A549 (cell line): ENCODE data around the gene MLNR. TPM values are rescaled to one million over a fixed set of nuclear protein-coding genes. Genes with fewer than 3 reads are reported as not detected.

Experiments
- ATAC-seq, 2 experiments: fragments of 200-7000 bp in 1 of 2; fragments of >200 bp in 1 of 2; cut with Nextera tagmentation in 1 of 2; cut with Tn5 transposase in 1 of 2; 3 replicates each; pipeline versions ENCODE4 v1.8.0 to v1.9.1; 2018 to 2020; ENCODE audit warnings: mild to moderate bottlenecking in 1 of 2, moderate library complexity in 1 of 2
- CTCF ChIA-PET: fragments of 300-600 bp; sonication (Branson Sonifier 250); formaldehyde crosslinking; extraction: SDS; loops from one replicate; lab custom pipeline; 2021; ENCODE audit warnings: antibody characterized with exemption, inconsistent platforms; lab: Yijun Ruan, JAX
- POLR2A ChIA-PET: fragments of 350-600 bp; formaldehyde crosslinking; extraction: SDS; loops from one replicate; lab custom pipeline; 2021; ENCODE audit warnings: antibody characterized with exemption, inconsistent platforms; lab: Yijun Ruan, JAX
- DNase-seq, 2 experiments: peaks; one replicate each; pipeline versions ENCODE4 v3.0.0 to v3.0.0-alpha.2; 2011 to 2016; ENCODE audit warnings: low read depth in 1 of 2, low spot score in 1 of 2
- FAIRE-seq: peaks from 2 replicates; lab custom pipeline; 2011; peaks lifted over from hg19 to GRCh38; lab: Jason Lieb, UNC
- H3K27ac ChIP-seq, 2 experiments: fragments of >200 bp; sonication (Bioruptor Twin); formaldehyde crosslinking; 3 replicates each; pipeline ENCODE4 v1.5.1; 2016 to 2017
- H3K4me1 ChIP-seq: fragments of >200 bp; sonication (Bioruptor Twin); formaldehyde crosslinking; 3 replicates; pipeline ENCODE4 v1.6.1; 2016
- H3K4me2 ChIP-seq: fragments of >200 bp; sonication (Bioruptor Twin); formaldehyde crosslinking; 3 replicates; pipeline ENCODE4 v1.6.1; 2016
- H3K4me3 ChIP-seq: fragments of >200 bp; sonication (Bioruptor Twin); formaldehyde crosslinking; 3 replicates; pipeline ENCODE4 v1.5.1; 2016
- H3K9me3 ChIP-seq: fragments of >200 bp; sonication (Bioruptor Twin); formaldehyde crosslinking; 3 replicates; pipeline ENCODE4 v1.6.1; 2016
- ATOH8 ChIP-seq: fragments of 250-450 bp; sonication (Bioruptor Pico); IDR thresholded peaks from 2 replicates; pipeline ENCODE4 v1.5.0; 2020; ENCODE audit warnings: low read depth, mild to moderate bottlenecking, moderate library complexity
- BHLHE40 ChIP-seq: IDR thresholded peaks from 2 replicates; pipeline ENCODE4 v1.6.1; 2012; ENCODE audit warnings: low read depth, low read length, inconsistent platforms
- CBX2 ChIP-seq: fragments of 200-600 bp; sonication (generic); IDR thresholded peaks from 2 replicates; pipeline ENCODE4 v1.6.1; 2016; ENCODE audit warnings: low read depth, mild to moderate bottlenecking, borderline replicate concordance
- CEBPB ChIP-seq, 2 experiments: fragments of >200 bp in 1 of 2; sonication (Bioruptor Twin) in 1 of 2; formaldehyde crosslinking in 1 of 2; IDR thresholded peaks; 2 replicates each; pipeline ENCODE4 v1.6.1; 2012 to 2016
- E2F6 ChIP-seq: IDR thresholded peaks from 2 replicates; pipeline ENCODE4 v1.6.1; 2012; ENCODE audit warnings: low read depth, borderline replicate concordance
- EHMT2 ChIP-seq: fragments of 200-600 bp; sonication (generic); IDR thresholded peaks from 2 replicates; pipeline ENCODE4 v1.6.1; 2016; ENCODE audit warnings: antibody characterized with exemption, low read depth, mild to moderate bottlenecking, moderate library complexity
- ELK1 ChIP-seq: fragments of 150-350 bp; IDR thresholded peaks from 2 replicates; pipeline ENCODE4 v1.6.1; 2014; ENCODE audit warnings: low read depth, mild to moderate bottlenecking, low read length
- EP300 ChIP-seq, 2 experiments: fragments of >200 bp; sonication (Bioruptor Twin); formaldehyde crosslinking; IDR thresholded peaks; 2 replicates in 1 of 2; 3 replicates in 1 of 2; pipeline ENCODE4 v1.6.1; 2016 to 2017
- FOSB ChIP-seq: fragments of 250-450 bp; sonication (Bioruptor Pico); IDR thresholded peaks from 2 replicates; pipeline ENCODE4 v1.5.0; 2020; ENCODE audit warnings: mild to moderate bottlenecking, moderate library complexity
- FOSL2 ChIP-seq, 2 experiments: fragments of 450-650 bp in 1 of 2; fragments of >200 bp in 1 of 2; sonication (Bioruptor Twin) in 1 of 2; formaldehyde crosslinking; IDR thresholded peaks; 2 replicates each; pipeline versions ENCODE4 v1.5.0 to v1.6.1; 2016 to 2020; ENCODE audit warnings: mild to moderate bottlenecking in 1 of 2, moderate library complexity in 1 of 2
- FOXS1 ChIP-seq: fragments of 250-450 bp; sonication (Bioruptor Pico); IDR thresholded peaks from 2 replicates; pipeline ENCODE4 v1.5.0; 2020; ENCODE audit warnings: mild to moderate bottlenecking, moderate library complexity
- HDAC2 ChIP-seq: fragments of 200-600 bp; sonication (generic); IDR thresholded peaks from 2 replicates; pipeline ENCODE4 v1.6.1; 2016
- HES2 ChIP-seq: fragments of >200 bp; sonication (Bioruptor Twin); formaldehyde crosslinking; IDR thresholded peaks from 2 replicates; pipeline ENCODE4 v1.6.1; 2016
- HEYL ChIP-seq: fragments of 250-450 bp; sonication (Bioruptor Pico); IDR thresholded peaks from 2 replicates; pipeline ENCODE4 v1.8.0; 2021; ENCODE audit warnings: mild to moderate bottlenecking, moderate library complexity
- HOXB13 ChIP-seq: fragments of 250-450 bp; sonication (Bioruptor Pico); IDR thresholded peaks from 2 replicates; pipeline ENCODE4 v1.5.0; 2020; ENCODE audit warnings: low read depth, mild to moderate bottlenecking, moderate library complexity
- HOXB5 ChIP-seq: fragments of 250-450 bp; sonication (Bioruptor Pico); IDR thresholded peaks from 2 replicates; pipeline ENCODE4 v1.5.0; 2020; ENCODE audit warnings: mild to moderate bottlenecking, moderate library complexity
- JUN ChIP-seq, 2 experiments: fragments of >200 bp; sonication (Bioruptor Twin); formaldehyde crosslinking; IDR thresholded peaks; 2 replicates in 1 of 2; 3 replicates in 1 of 2; pipeline ENCODE4 v1.6.1; 2016 to 2017
- KDM1A ChIP-seq: fragments of 200-600 bp; sonication (generic); IDR thresholded peaks from 2 replicates; pipeline ENCODE4 v1.6.1; 2016; ENCODE audit warnings: low read depth, mild to moderate bottlenecking
- KDM5A ChIP-seq: fragments of 200-600 bp; sonication (generic); IDR thresholded peaks from 2 replicates; pipeline ENCODE4 v1.6.1; 2016; ENCODE audit warnings: antibody characterized with exemption, mild to moderate bottlenecking
- MAFK ChIP-seq: fragments of 450-650 bp; IDR thresholded peaks from 2 replicates; pipeline ENCODE4 v1.6.1; 2014; ENCODE audit not compliant: partially characterized antibody
- MAZ ChIP-seq: fragments of 150-350 bp; IDR thresholded peaks from 2 replicates; pipeline ENCODE4 v1.6.1; 2014; ENCODE audit warnings: antibody characterized with exemption, low read depth, low read length, borderline replicate concordance
- MYC ChIP-seq: IDR thresholded peaks from 2 replicates; pipeline ENCODE4 v1.6.1; 2012; ENCODE audit warnings: mild to moderate bottlenecking, inconsistent platforms, low read length, improper control_type of control experiment, borderline replicate concordance
- POLR2A ChIP-seq: IDR thresholded peaks from 2 replicates; pipeline ENCODE4 v1.6.1; 2012; ENCODE audit warnings: mild to moderate bottlenecking, low read length
- POLR2AphosphoS2 ChIP-seq: conservative IDR thresholded peaks from 2 replicates; pipeline ENCODE4 v1.6.1; 2012; ENCODE audit warnings: low read length, improper control_type of control experiment, inconsistent platforms
- RAD21 ChIP-seq, 2 experiments: fragments of >200 bp in 1 of 2; sonication (Bioruptor Twin) in 1 of 2; formaldehyde crosslinking in 1 of 2; IDR thresholded peaks in 1 of 2; conservative IDR thresholded peaks in 1 of 2; 2 replicates in 1 of 2; 3 replicates in 1 of 2; pipeline ENCODE4 v1.6.1; 2012 to 2018; ENCODE audit warnings: inconsistent platforms in 1 of 2
- RCOR1 ChIP-seq: fragments of 150-350 bp; IDR thresholded peaks from 2 replicates; pipeline ENCODE4 v1.6.1; 2014; ENCODE audit warnings: antibody characterized with exemption, low read length, low read depth
- RFX5 ChIP-seq: fragments of 450-650 bp; IDR thresholded peaks from 2 replicates; pipeline ENCODE4 v1.7.1; 2014; ENCODE audit warnings: antibody characterized with exemption, mild to moderate bottlenecking, moderate library complexity
- TP53 ChIP-seq: fragments of 250-450 bp; sonication (Bioruptor Pico); IDR thresholded peaks from 2 replicates; pipeline ENCODE4 v1.5.0; 2021; ENCODE audit warnings: mild to moderate bottlenecking, moderate library complexity
- ZC3H11A ChIP-seq: fragments of 450-650 bp; IDR thresholded peaks from 2 replicates; pipeline ENCODE4 v1.6.1; 2014; ENCODE audit warnings: antibody characterized with exemption, mild to moderate bottlenecking
- WGBS: methylation state at CpG from one replicate; pipeline ENCODE4 v1.1.6; 2017; ENCODE audit errors: missing lambda C conversion rate; 5-methylcytosine and 5-hydroxymethylcytosine counted together
- polyA plus RNA-seq, 4 experiments: library from polyadenylated mRNA; depleted of rRNA in 3 of 4; stranded (reverse); fragments of >200 nt; fragmentation: RNase III in 1 of 4; extraction: RNeasy Plus Mini Kit Qiagen cat#74134 plus additional on column Dnase treatment in 1 of 4; gene quantifications; 2 replicates in 3 of 4; 3 replicates in 1 of 4; pipeline ENCODE4 v1.2.3, GENCODE V29; 2011 to 2017
- TF ChIP-seq, protein P1 (sequence below): IDR thresholded peaks from 2 replicates; pipeline ENCODE4 v1.6.1; 2012
- TF ChIP-seq, protein P2 (sequence below): IDR thresholded peaks from 2 replicates; pipeline ENCODE4 v1.6.1; 2012

The MLNR gene
- polyA plus RNA-seq, 2 of the 4 experiments (the other 2 are of a cell fraction), result 0.30 to 0.63 TPM

GRCh38 chr13:49259586-49259985, 39.4 kb downstream of the MLNR start:
- Histone ChIP-seq H3K27ac (no peak overlapping the region), H3K4me1 (no peaks in the 10 kb centered on the region), H3K9me3 (no peaks in the 10 kb centered on the region), H3K4me2 (no peak overlapping the region), H3K4me3 (no peak overlapping the region)
- ATAC-seq (no peak), DNase-seq (no peak), FAIRE-seq (no peak)
- ChIA-PET POLR2A (no interaction called here), CTCF (no interaction called here)
- TF ChIP-seq POLR2A (no peak), ELK1 (no peak), CBX2 (no peak), ZC3H11A (no peak), JUN (IDR thresholded peaks at IDR 0.05) (no peak), HES2 (no peak), POLR2AphosphoS2 (no peak), MAFK (no peak), KDM1A (no peak), ATOH8 (CRISPR knock-in tag) (no peak), TP53 (CRISPR knock-in tag) (no peak), EHMT2 (no peak), FOSL2 (IDR thresholded peaks at IDR 0.05) (no peak), FOSL2 (CRISPR knock-in tag; IDR thresholded peaks at IDR 0.05) (no peak), E2F6 (no peak), FOSB (no peak), MYC (no peak)
- TF ChIP-seq, protein P1, sequence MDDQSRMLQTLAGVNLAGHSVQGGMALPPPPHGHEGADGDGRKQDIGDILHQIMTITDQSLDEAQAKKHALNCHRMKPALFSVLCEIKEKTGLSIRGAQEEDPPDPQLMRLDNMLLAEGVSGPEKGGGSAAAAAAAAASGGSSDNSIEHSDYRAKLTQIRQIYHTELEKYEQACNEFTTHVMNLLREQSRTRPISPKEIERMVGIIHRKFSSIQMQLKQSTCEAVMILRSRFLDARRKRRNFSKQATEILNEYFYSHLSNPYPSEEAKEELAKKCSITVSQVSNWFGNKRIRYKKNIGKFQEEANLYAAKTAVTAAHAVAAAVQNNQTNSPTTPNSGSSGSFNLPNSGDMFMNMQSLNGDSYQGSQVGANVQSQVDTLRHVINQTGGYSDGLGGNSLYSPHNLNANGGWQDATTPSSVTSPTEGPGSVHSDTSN, result no peak
- TF ChIP-seq, protein P2, sequence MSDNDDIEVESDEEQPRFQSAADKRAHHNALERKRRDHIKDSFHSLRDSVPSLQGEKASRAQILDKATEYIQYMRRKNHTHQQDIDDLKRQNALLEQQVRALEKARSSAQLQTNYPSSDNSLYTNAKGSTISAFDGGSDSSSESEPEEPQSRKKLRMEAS, result no peak
- WGBS, result 93% methylated on average over 6 of the region's 6 CpGs

DNA sequence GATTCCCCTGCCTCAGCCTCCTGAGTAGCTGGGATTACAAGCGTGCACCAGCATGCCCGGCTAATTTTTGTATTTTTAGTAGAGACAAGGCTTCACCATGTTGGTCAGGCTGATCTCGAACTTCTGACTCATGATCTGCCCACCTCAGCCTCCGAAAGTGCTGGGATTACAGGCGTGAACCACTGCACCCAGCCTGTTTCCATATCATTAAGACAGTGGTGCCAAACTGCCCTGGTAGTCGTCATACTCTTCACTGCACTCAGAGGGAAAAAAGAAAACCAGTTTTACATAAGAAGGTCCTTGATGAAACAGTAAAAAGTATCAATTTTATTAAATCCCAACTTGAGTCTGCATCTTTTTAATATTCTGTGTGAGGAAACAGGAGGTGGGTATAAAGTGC, 42.5 kb downstream of the MLNR start:
- TF ChIP-seq FOXS1, result no peak
- Histone ChIP-seq H3K9me3 (no peaks in the 10 kb centered on the region), H3K4me1 (no peaks in the 10 kb centered on the region), H3K27ac (no peak overlapping the region), H3K4me3 (no peak overlapping the region), H3K4me2 (no peak overlapping the region)
- ATAC-seq, result no peak
- FAIRE-seq, result no peak
- WGBS, result 83% methylated on average over 6 of the region's 6 CpGs
- CTCF ChIA-PET, result no interaction called here
- POLR2A ChIA-PET, result no interaction called here
- no peak for DNase-seq

GRCh38 chr13:49265822-49266221, 45.7 kb downstream of the MLNR start:
- DNase-seq (no peak), FAIRE-seq (no peak), ATAC-seq (no peak)
- no peak overlapping the region for H3K4me2 ChIP-seq
- no peak for TF ChIP-seq RAD21 (conservative IDR thresholded peaks at IDR 0.05 in 1 of 2, IDR thresholded peaks at IDR 0.05 in 1 of 2)
- TF ChIP-seq RFX5, result no peak
- TF ChIP-seq EP300 (IDR thresholded peaks at IDR 0.05), result no peak
- TF ChIP-seq RCOR1, result no peak
- TF ChIP-seq ZC3H11A, result no peak
- no peak for TF ChIP-seq HOXB5 (CRISPR knock-in tag)
- TF ChIP-seq HOXB13 (CRISPR knock-in tag), result no peak
- no peak for TF ChIP-seq BHLHE40
- no peak for TF ChIP-seq ATOH8 (CRISPR knock-in tag)
- TF ChIP-seq HDAC2, result no peak
- TF ChIP-seq CEBPB (IDR thresholded peaks at IDR 0.05), result no peak
- TF ChIP-seq HEYL (CRISPR knock-in tag), result no peak
- TF ChIP-seq KDM5A, result no peak
- no peak for TF ChIP-seq MAFK
- TF ChIP-seq MAZ, result no peak
- POLR2A ChIA-PET, result no interaction called here
- 91% methylated on average over 2 of the region's 2 CpGs for WGBS
- no peak overlapping the region for H3K4me3 ChIP-seq
- no peaks in the 10 kb centered on the region for H3K4me1 ChIP-seq
- no peak overlapping the region for H3K27ac ChIP-seq
- CTCF ChIA-PET, result interaction anchor here (1.3 kb wide), 1 partner anchor 15 kb away, joined by 5 read pairs; no protein-coding TSS in a partner anchor
- H3K9me3 ChIP-seq, result no peaks in the 10 kb centered on the region
